Fibroblast of the aortic adventitia (primary cell): Measurements from ENCODE around the gene CD70. TPM values are rescaled to one million over a fixed set of nuclear protein-coding genes. Genes with fewer than 3 reads are reported as not detected.
"Not testable (repeated sequence)": the region's sequence is repeated elsewhere in the genome, so short reads cannot be mapped to it uniquely, and the experiment has no call there.

ENCODE experiments used
- DNase-seq: peaks from one replicate; pipeline ENCODE4 v3.0.0-alpha.2; 2010; ENCODE audit warnings: low read depth
- H3K4me3 ChIP-seq: 2 replicates; pipeline ENCODE4 v1.5.1; 2011; ENCODE audit warnings: low read depth, mild to moderate bottlenecking, control low read depth, low read length, moderate library complexity
- total RNA-seq: library from RNA; depleted of rRNA; stranded (reverse); fragments of >200 nt; gene quantifications from 2 replicates; pipeline ENCODE4 v1.2.3, GENCODE V29; 2012; ENCODE audit warnings: low replicate concordance
- TF ChIP-seq, protein P1 (sequence below): IDR thresholded peaks from 2 replicates; pipeline ENCODE4 v1.5.1; 2011; ENCODE audit warnings: mild to moderate bottlenecking, low read length, control low read depth, inconsistent platforms; ENCODE audit not compliant: insufficient read depth

Gene CD70
- total RNA-seq, 1 donor = 0.09 TPM

- TF ChIP-seq, protein P1, sequence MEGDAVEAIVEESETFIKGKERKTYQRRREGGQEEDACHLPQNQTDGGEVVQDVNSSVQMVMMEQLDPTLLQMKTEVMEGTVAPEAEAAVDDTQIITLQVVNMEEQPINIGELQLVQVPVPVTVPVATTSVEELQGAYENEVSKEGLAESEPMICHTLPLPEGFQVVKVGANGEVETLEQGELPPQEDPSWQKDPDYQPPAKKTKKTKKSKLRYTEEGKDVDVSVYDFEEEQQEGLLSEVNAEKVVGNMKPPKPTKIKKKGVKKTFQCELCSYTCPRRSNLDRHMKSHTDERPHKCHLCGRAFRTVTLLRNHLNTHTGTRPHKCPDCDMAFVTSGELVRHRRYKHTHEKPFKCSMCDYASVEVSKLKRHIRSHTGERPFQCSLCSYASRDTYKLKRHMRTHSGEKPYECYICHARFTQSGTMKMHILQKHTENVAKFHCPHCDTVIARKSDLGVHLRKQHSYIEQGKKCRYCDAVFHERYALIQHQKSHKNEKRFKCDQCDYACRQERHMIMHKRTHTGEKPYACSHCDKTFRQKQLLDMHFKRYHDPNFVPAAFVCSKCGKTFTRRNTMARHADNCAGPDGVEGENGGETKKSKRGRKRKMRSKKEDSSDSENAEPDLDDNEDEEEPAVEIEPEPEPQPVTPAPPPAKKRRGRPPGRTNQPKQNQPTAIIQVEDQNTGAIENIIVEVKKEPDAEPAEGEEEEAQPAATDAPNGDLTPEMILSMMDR = no peak
- DNase-seq = no peak
- no peak overlapping the region for H3K4me3 ChIP-seq
These were observed 14.0 kb upstream of the CD70 start for GRCh38 chr19:6604906-6605305.

DNA sequence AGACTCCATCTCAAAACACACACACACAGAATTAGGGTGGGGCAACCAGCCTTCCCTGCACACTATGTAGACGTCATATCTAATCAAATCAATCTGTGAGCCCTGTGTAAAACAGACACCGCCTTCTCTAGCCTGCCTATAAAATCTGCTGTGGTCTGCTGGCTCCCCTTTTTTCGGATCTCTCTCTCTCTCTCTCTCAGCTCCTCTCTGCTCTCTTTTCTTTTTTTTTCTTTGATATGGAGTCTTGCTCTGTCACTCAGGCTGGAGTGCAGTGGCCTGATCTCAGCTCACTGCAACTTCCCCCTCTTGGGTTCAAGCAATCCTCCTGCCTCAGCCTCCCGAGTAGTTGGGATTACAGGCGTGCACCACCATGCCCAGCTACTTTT is 11.8 kb upstream of the CD70 start:
- TF ChIP-seq, protein P1 = no peak
- no peak for DNase-seq
- no peak overlapping the region for H3K4me3 ChIP-seq

DNA sequence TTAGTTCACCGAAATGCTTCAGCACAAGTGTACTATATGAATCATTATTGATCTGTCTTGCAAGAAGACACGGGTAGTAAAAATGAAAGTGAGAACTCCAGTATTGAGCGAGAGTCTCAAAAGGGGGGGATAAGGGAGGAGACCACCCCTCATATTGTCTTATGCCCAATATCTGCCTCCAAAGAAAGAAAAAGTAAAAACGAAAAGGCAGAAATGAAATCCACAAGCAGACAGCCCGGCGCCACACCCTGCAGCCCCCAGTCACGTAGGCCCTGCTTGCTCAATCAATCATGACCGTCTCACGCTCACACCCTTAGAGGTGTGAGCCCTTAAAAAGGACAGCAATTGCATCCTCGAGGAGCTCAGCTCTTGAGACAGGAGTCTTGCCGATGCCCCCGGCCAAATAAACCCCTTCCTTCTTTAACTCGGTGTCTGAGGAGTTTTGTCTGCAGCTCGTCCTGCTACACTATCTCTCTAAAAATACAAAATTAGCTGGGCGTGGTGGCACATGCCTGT is 10.6 kb upstream of the CD70 start:
- H3K4me3 ChIP-seq, DNase-seq: not testable (repeated sequence)

DNA sequence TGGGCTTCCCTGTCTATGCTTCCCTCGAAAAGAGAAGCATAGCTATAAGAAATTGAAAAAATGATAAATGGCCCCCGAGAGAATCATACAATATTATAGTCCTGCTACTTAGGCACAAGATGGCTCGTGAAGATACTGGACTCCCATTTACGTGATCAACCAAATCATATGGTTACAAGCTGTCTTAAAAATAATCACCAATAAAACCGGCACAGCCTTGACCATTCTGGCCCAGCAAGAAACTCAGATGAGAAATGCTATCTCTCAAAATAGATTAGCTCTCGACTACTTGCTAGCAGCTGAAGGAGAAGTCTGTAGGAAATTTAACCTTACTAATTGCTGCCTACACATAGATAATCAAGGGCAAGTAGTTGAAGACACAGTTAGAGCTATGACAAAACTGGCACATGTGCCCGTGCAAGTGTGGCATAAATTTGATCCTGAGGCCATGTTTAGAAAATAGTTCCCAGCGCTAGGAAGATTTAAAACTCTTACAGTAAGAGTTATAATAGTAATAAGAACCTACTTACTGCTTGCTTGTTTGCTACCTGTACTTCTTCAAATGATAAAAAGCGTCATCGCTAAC is 10.1 kb upstream of the CD70 start:
- DNase-seq, H3K4me3 ChIP-seq: not testable (repeated sequence)

DNA sequence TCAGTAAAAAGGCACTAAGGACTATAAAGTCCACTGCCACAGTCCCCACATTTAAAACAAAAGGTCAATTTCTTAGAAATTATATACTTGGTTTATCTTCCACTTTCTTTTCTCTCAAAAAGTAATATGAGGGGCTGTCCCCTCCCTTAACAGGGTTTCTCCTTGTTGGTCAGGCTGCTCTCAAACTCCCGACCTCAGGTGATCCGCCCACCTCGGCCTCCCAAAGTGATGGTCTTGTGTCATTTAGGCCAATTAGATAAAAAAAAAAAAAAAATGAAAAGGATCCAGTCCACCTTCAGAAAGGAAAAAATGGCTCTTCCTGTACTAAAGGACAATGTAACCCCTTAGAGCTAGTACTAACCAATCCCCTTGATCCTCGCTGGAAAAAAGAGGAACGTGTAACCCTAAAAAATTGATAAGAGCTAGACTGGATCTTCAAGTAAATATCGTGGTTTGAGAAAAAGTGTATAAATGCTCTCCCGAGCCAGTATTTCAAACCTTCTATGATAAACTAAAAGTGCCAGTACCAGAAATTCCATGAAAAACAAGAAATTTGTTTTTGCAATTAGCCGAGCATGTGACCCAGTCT is 9.0 kb upstream of the CD70 start:
- DNase-seq = no peak
- no peak overlapping the region for H3K4me3 ChIP-seq
- TF ChIP-seq, protein P1 = no peak

DNA sequence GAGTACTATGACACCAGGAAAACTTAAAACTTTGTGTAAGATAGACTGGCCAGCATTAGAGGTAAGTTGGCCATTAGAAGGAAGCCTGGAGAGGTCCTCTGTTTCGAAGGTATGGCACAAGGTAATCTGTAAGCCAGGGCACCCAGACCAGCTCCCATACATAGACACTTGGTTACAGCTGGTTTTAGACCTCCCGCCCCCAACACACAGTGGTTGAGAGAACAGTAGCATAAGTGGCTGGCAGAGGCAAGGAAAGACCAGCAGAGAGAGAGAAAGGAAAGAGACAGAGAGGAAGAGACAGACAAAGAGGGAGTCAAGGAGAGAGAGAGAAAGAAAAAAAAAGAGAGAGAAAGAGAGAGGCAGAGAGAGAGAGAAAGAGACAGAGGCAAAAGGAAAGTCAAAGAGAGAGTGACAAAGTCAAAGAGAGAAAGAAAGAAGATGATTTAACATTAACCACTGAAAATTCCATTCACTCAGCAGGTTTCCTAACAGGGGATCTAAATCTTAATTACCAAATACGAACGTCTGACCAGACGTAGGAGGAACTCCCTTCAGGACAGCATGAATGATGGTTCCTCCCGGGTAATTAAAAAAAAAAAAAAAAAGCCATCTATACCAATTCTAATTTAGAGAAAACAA is 7.4 kb upstream of the CD70 start:
- H3K4me3 ChIP-seq, DNase-seq: not testable (repeated sequence)

- not testable (repeated sequence) for DNase-seq
These were observed 6.7 kb upstream of the CD70 start for GRCh38 chr19:6597471-6598253.

GRCh38 chr19:6596621-6597020 is 5.7 kb upstream of the CD70 start:
- TF ChIP-seq, protein P1 = no peak
- no peak for DNase-seq

More at GRCh38 chr19:6597471-6598253, 6.7 kb upstream of the CD70 start:
- not testable (repeated sequence) for H3K4me3 ChIP-seq

More at GRCh38 chr19:6596621-6597020, 5.7 kb upstream of the CD70 start:
- H3K4me3 ChIP-seq = no peak overlapping the region
